GM12892 (cell line): ENCODE data around the gene PROZ.

Experiments used
- POLR2AphosphoS5 ChIP-seq: IDR thresholded peaks from 2 replicates; pipeline ENCODE4 v1.6.1; 2011; ENCODE audit warnings: low read depth, low read length, control low read depth
- TAF1 ChIP-seq: IDR thresholded peaks from 2 replicates; pipeline ENCODE4 v1.6.1; 2011; ENCODE audit warnings: low read depth, mild to moderate bottlenecking, control low read depth, low read length, borderline replicate concordance

GRCh38 chr13:113204378-113204734 is 45.9 kb downstream of the PROZ start:
- TF ChIP-seq POLR2AphosphoS5 (no peak), TAF1 (no peak)
